GM19023 (cell line): ENCODE results near the gene PRAMEF5.
"Not testable (repeated sequence)": the region's sequence is repeated elsewhere in the genome, so short reads cannot be mapped to it uniquely, and the experiment has no call there.

ENCODE experiments used
- ATAC-seq: cut with Tn5 transposase; IDR thresholded peaks from one replicate; pipeline ENCODE4 v1.9.1; 2021; ENCODE audit warnings: mild to moderate bottlenecking, moderate library complexity; ENCODE audit not compliant: unreplicated experiment

PRAMEF5 gene

GRCh38 chr1:13265124-13265523 lies 11.1 kb downstream of the PRAMEF5 start:
- ATAC-seq, result not testable (repeated sequence)

- ATAC-seq, result not testable (repeated sequence)
Measured at GRCh38 chr1:13277016-13277415, 23.0 kb downstream of the PRAMEF5 start.

- not testable (repeated sequence) for ATAC-seq
Measured at GRCh38 chr1:13279617-13280016, 25.6 kb downstream of the PRAMEF5 start.

GRCh38 chr1:13285037-13285436 lies 31.0 kb downstream of the PRAMEF5 start, which contains the start of gene PRAMEF8:
Gene PRAMEF8, minus strand, starts transcription at chr1:13285137. Its CDS starts 1,046 bp downstream, at chr1:13284091.
- ATAC-seq, result not testable (repeated sequence)

- not testable (repeated sequence) for ATAC-seq
Measured at GRCh38 chr1:13289030-13289429, 35.0 kb downstream of the PRAMEF5 start.

- ATAC-seq, result not testable (repeated sequence)
Measured at GRCh38 chr1:13297216-13297931, 43.4 kb downstream of the PRAMEF5 start.

- ATAC-seq, result not testable (repeated sequence)
Measured at GRCh38 chr1:13298699-13299098, 44.7 kb downstream of the PRAMEF5 start.

GRCh38 chr1:13302197-13302596 lies 48.2 kb downstream of the PRAMEF5 start:
- ATAC-seq, result not testable (repeated sequence)

- ATAC-seq, result not testable (repeated sequence)
Measured at GRCh38 chr1:13303239-13303638, 49.2 kb downstream of the PRAMEF5 start, which contains the start of gene PRAMEF33. Gene PRAMEF33, plus strand, starts transcription at chr1:13303539. Its CDS starts 2,416 bp downstream, at chr1:13305955.
